GM03348 (cell line): ENCODE measurements around the gene CRYGN.

Experiments
- DNase-seq: peaks from one replicate; pipeline ENCODE4 v3.0.0; 2012; ENCODE audit warnings: low spot score

Gene CRYGN, protein sequence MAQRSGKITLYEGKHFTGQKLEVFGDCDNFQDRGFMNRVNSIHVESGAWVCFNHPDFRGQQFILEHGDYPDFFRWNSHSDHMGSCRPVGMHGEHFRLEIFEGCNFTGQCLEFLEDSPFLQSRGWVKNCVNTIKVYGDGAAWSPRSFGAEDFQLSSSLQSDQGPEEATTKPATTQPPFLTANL

DNA sequence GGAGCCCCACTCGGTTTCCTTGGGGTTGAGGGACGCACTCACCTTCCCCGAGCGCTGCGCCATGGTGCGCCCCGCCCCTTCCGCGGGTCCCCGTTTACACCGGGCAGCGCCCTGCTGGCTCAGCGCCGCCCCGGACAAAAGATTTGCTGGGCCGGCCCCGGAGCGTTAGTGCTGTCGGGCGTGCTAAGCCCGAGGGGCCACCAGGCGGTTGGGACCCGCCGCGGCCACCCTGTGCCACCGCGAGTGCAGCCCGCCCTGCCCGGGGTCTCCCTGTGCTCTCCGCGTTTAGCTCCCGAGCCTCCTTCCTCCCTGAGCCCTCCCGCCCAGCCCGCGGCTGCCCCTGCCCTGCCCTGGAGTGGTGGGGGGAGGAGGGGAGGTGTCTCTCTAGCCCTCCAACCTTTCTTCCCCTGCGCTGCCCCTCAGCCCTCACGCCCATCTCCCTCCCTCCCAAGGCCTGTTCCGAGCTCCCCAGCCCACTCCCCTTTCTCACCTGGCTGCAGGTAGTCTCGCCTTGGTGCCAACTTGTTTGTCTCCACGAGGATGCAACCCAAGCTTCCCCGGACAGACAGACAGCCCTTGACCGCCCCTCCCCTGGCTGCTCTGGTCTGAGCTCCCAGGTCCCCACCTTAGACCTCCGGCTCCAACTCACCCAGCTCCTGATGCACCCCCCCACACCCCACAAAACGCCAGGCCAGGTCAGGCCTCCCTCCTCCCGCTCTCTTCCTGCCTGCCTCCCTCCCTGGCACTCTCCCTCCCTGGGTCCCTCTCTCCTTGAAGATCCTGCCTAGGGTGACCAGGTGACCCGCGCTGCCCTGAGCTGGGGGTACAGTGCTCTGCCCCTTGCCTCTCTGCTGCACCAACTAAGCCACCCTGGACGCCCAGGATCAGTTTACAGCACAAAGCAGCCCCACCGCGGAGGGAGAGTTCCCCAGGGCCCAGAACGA is at the start of gene CRYGN:
TSS of gene CRYGN (minus strand) at position 287 of the 944 bp plus-strand sequence. CDS start at position 63, 224 bp downstream.
- DNase-seq = no peak

DNA sequence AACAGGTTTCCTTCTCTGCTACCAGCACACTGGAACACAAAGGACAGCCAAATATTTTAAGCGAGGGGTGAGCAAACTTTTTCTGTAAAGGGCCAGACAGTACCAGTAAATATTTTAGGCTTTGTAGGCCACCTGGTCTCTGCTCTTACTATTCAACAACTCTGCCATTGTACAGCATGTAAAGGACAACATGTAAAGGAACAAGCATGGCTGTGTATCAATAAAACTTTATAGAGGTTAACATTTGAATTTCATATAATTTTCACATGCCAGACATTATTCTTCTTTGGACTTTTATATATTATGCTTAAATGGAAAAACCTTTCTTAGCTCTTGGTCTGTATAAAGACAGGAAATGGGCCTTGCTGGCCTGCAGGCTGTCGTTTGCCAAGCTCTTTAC is 49.6 kb upstream of the CRYGN start:
- no peak for DNase-seq

DNA sequence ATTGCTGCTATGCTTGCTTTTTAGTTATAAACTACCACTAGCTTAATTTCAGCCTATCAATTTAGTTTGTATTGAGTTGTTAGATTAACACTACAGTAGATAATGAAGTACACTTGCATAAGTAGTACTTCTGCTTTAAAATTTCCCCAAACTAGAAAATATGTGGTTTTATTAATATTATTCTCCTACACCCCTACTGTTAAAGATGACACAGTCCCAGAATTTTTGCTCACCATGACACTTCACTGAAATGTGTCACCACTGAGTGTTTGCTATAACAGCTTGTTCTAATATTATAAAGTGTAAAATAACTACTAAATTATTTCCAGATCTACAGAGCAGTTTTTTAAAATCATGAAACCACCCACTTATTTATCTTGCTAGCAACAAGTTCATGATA is 48.2 kb upstream of the CRYGN start:
- DNase-seq = no peak

DNA sequence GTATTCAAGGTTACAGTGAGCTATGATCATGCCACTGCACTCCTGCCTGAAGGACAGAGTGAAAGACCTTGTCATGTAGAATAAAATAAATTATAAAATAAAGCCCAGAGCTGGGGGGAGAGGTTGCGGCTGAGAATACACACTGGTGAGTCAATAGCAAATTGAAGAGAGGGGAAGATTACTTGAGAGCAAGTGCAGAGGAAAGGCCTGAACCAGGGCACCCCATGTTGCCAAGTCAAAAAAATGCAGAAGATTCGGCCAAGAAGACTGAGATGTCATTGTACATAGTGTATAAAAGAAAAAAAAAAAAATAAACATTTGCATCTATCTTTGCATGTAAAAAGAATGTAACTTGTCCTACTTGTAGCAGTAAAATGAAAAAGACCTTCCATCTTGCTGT is 47.3 kb upstream of the CRYGN start:
- DNase-seq = no peak

DNA sequence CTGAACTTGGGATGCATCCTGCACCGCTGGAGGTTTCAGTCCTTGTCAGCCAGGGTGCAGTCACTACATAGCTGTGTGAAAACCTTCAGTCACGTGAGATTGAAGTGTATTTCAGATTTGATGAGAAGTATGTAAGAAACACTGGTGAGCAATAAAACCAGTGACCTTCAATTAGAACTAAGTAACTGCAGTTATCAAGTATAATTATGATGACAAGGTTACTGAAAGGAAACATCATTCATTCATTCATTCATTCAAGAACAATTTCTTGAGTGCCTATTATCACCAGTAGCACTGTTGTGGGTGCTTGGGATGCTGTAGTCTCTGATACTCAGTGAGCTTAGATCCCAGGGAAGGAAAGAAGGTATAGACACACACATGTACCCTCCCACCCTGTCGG is 46.1 kb upstream of the CRYGN start:
- no peak for DNase-seq

DNA sequence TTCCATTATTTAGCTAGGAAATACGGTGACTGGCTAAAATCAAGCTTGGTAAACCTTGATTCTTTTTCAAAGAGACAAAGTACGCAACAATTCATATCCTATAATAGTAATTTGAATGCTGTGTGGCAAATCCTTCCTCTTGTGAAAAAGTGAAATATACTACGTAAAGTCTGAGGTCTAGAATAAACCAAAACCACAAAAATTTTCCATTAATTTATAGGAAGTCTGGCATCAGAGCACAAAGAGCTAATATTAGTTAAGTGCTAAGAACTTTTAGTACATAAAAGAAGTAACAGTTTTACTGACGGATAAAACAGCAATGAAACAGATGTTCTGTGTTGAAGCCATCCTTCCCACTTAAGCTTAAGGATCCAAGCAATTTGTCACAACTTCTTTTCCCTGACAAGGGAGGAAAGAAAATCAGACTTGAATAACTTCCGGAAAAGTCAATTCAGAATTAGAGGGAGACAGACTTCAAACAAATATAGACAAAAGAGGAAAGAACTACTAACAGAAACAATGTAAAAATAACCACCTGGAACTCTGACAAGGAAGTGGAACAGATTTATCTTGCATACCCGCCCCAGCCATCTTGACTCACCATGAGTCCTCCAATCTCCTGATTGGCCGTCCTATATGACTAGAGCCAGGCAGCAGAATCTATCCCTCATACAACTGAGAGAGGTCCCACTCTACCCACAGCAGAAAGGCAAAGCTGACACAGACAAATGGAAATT is 45.2 kb upstream of the CRYGN start:
- DNase-seq = peak; percentile 77

DNA sequence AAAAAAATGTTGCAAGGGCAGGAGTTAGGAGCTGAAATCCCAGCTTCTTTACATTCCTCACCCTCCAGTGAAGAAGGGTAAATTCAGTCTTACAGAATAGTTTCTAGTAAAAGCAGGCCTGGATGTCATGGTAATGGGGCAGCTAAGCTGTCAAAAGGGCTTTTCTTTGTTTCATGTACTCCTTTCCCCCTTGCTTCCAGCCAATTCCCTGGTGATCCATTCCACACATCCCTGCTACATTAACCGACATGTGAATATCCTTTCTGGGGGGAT is 43.7 kb upstream of the CRYGN start:
- DNase-seq = no peak

DNA sequence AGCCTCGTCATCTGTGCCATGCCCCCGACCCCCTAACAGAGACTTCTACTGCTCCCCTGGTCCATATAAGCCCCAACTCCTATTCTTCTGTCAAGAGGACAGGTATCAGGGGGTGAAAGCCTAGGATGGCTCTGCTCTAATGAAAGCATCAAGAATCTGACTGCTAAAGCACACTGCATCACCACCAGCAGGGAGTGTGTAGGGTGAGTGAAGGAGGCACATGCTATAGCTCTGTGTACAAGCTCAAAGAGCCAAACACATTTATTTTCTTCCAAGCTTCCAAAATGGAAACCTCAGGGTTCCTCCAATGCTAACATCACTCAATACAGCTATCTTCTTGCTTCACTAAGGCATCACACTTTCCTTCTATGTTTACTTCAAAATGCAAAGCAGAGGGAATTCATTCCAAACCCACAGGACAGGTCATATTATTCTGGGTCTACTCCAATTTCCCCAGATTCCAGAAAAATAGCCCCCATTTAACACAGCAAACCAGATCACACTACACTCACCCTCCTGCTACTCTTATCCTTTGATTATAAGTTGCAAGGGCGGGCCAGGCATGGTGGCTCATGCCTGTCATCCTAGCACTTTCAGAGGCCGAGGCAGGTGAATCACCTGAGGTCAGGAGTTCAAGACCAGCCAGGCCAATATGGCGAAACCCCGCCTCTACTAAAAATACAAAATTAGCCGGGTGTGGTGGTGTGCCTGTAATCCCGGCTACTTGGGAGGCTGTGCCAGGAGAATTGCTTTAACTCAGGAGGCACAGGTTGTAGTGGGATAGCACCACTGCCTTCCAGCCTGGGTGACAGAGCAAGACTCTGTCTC is 43.2 kb upstream of the CRYGN start:
- no peak for DNase-seq

DNA sequence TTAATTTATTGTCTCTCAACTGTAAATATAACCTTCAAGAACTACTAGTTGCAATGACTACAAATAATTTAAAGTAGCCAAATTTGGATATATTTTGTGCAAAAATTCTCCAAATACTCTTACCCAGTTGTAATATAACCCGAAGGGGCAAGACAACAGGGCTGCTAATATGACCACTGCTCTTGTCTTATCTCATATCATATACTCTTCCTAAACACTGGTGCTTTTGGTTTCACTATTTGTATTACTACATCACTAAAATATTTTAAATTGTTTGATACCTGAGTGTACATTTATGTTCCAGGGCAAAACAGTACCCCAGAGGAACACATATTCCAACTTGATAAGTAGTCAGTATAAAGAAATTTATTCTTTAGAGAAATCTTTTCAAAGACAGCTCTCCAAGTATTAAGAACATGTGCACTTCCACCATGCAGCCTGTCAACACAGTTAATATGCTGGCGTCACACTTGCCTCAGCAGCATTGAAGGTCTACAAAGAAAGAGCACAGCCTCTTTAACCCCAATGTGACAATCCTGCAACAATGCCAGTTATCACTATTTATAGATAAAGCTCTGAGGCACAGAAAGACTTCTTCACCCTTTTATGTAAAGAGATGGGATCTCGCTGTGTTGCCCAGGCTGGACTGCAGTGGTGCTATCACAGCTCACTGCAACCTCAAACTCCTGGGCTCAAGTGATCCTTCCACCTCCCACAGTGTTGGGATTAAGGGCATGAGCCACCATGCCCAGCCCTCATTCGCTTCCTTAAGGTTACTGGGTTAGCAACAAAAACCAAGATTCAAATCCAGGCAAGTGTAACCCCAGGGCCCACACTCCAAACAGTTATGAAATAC is 41.9 kb upstream of the CRYGN start:
- no peak for DNase-seq

DNA sequence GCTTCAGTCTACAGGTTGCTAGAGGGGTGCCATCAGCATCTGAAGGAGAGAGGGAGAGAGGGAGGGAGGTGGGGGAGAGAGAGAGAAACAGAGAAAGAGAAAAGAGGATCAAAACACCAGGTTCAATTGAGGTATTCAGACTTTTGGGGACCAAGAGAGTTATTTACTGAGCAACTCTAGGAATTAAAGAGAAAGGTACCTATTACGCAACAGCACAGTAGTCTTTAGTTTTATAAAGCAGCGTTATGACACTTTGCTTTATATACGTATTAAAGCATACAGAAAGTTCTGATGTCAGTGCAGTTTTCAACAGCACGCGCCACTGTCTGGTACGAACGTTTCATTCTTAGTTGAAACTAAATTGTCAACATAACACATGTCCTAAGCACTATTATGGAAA is 37.9 kb upstream of the CRYGN start:
- no peak for DNase-seq

DNA sequence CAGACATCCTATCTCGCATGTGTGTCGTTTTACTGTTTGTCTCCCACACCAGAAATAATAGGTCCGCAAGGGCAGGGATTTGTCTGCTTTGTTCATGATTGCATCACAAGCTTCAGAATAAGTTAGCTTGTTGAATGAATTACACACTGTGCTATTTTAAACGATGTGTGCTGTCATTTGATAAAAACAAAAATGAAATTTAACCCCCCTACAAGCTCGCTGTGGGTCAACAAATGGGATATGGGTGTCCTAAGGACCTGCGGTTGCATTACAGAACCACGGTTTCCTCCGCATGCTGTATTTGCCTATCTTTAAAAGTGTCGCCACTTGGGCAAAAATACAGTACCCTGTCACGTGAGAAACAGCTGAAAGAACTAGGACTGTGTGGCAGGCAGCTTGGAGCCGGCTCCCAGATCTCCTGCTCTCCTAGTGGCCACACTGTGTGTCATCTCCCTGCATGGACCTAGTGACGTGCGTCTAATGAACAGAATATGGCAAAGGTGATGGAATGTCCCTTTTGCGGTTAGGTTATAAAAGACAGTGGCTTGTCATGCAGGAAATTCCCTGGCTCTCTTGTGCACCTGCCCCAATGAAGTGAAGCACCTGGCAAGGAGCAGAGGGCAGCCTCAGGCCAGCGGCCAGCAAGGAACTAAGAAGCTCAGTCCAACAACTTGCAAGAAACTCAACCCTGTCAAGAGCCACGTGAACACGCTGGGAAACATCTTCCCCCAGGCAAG is 32.9 kb upstream of the CRYGN start:
- DNase-seq = no peak

DNA sequence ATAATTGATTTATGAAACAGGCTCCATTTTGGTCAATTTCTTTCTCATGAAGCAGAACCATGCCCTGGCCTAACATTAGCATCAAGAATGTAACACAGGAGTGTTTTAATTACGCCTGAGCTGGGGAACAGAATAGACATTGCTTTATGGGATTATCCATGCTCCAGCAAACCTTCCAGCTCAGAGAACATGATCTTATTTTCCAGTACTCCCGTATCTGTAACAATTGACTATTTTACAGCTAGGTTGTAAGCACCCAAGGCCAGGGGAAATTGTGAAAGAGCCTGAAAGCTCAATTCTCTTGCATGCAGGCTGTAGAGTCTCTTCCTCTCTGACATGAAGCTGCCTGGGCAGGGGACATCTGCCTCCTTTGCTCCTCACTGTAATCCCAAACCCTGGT is 30.8 kb upstream of the CRYGN start:
- DNase-seq = no peak

DNA sequence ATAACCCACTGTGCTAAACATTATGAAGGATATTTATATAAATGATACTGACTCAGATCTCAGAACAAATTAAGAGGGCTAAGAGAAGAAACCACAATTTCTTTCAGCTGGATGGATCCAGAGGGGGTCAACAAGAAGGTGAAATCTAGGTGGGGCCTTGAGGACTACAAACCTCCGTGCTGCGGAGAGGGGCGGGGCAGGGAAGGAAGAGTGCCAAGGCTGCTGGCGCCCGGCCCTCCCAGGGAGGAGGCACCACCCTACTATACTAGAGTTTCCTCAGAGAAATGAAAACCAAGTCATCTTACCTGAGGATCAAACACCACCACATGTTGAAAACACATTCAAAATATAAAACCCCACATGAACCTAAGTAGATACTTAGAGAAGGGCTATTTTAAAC is 29.3 kb upstream of the CRYGN start:
- no peak for DNase-seq

DNA sequence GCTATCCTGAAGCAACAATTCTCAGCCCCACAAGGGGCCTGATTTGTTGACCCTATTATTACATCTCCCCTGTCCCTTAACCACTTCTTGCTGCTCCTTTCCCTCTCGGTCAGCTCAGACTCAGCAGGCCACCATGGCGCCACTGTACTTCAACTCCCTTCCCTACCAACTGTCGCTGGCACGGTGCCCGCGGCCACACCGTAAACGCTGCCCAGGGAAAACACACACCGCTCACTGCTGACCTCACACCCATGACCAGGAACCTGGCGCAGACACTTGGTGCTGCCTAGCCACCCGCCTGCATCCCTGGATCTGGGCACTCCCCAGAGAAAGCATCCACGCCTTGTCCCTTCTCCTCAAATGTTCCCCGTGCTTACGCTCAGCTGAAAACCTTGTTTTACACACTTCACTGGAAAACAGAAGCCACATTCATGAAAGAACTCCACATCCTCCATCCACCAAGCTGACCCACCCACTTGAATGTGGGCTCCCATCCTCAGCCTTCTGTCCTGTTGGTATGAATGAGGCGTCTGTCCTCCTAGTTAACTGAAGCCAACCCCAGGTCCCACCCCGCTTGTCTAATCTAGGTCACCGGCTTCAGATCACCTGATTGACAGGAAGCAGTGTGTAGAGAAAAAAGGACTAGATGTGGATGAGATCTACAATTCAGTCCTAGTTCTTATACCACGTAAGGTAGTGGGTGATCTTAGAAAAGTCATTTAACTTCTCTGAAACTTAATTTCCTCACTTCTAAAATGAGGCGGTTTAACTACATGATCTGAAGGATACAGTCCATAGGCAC is 28.5 kb upstream of the CRYGN start:
- no peak for DNase-seq

DNA sequence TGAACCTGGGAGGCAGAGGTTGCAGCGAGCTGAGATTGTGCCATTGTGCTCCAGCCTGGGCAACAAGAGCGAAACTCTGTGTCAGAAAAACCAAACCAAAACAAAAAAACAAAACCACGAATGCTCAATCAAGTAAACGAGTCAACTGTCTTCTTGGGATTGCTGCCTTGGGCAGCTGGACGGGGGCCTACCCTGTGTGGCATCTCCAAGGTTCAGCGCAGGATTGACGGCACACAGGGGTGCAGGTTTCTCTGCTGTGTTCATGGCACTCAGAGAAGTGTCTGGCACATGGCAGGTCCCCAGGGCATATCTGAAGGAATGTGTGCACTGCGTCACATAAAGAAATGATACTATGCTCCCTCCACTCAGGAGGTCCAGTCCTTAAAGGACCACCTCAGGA is 25.2 kb upstream of the CRYGN start:
- no peak for DNase-seq

DNA sequence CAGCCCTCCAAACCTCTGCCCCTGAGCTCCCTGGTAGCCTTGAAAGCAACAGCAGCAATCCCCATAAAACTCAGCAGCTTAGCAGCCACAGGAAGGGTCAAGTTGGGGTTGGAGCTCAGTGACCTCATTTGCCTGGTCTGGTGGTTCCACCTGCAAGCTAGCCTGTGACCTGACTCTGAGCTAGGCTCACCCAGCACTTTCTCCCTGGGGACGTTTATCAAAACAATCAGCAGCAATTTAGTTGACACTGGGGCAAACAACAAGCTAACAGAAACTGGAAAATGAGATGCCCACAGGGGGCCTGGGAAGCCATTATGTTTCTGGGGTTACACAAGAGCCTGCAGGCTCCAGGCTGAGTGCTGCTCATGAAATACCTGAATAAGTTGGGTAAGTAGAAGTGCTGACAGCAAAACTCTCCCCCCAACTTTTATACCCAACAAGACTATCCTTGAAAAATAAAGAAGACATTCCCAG is 22.4 kb upstream of the CRYGN start:
- DNase-seq = no peak

DNA sequence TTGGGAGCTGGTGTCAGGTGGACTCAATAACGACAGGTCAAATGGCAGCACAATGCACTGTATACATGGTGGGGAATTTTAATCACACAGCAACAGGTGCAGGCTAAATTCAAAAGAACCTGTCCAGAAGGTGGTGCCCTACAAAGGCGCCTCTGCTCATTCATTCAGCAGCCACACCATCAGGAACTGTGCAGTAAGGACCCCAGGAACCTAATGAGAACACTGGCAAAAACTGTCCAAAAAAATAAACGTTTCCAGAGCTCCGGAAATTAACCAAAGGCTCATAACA is 21.9 kb upstream of the CRYGN start:
- DNase-seq = no peak

DNA sequence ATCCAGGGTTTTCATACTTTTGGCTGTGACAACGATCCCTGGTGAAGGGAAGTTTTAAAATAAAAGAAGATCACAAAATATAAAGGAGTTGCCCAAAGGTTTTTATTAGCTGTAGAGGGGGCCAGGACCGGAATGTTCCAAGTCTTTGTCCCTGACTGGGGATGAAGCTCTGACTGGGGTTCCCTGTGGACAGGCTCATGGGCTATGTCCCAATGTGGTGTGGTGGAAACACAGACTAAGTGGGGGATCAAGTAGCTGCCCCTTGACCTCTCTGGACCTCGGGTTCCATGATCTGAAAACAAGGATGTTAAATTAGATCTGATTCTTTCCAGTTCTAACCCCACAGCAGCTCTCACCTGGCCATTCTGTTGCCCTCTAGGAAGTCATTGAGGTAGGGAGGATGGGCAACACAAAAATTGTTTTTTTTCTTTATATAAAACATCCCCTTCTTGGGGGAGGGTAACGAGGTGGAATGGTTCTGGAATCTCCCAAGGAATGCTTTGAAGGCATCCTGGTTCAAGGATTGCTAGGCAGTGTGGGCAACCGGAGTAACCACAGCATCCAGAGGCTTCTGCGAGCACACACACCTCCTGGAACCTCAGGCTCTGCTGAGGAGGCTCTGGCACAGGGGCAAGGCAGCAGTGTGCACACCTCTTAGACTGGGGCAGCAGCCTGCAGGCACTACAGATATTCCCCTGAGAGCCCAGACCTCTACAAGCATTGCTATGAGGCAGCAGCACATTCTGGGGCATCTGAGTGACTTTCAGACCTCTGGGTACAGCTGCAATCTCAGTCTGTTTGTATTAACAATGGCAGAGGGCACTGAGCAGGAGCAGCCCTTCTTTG is 21.4 kb upstream of the CRYGN start:
- DNase-seq = no peak

DNA sequence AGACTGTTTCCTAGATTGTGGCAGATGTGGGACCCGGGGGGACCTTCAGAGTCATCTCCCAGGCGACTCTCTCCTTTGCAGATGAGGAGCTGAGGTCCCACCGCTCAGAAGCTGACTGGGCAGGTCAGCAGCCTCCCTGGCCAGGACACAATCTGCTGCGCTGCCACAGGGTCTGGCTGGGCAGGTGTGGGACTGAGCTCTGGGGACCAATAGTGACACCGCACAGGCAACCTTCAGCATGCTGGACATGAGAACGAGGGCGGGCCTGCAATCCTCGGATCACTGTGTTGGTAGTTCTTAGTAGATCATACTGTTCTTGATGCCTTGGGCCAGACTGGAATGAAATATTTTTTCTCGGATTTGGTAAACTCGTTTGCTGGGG is 20.5 kb upstream of the CRYGN start:
- DNase-seq = peak; percentile 29
